H1 (cell line): ENCODE data around the gene SND1. TPM values are rescaled to one million over a fixed set of nuclear protein-coding genes. Genes with fewer than 3 reads are reported as not detected.

Experiments used
- CHD2 ChIP-seq: IDR thresholded peaks from 2 replicates; pipeline ENCODE4 v1.6.1; 2012; ENCODE audit warnings: low read length, improper control_type of control experiment
- GABPA ChIP-seq: IDR thresholded peaks from 2 replicates; pipeline ENCODE4 v1.6.1; 2011; ENCODE audit warnings: mild to moderate bottlenecking, low read length, moderate library complexity, borderline replicate concordance; ENCODE audit not compliant: insufficient read depth
- GTF2F1 ChIP-seq: IDR thresholded peaks from 2 replicates; pipeline ENCODE4 v1.6.1; 2012; ENCODE audit warnings: low read depth, low read length, improper control_type of control experiment, borderline replicate concordance
- RNF2 ChIP-seq: fragments of 200-900, 300-1000 bp; sonication (generic); IDR thresholded peaks from 2 replicates; pipeline ENCODE4 v1.7.1; 2016; ENCODE audit warnings: borderline replicate concordance, low read depth, mild to moderate bottlenecking, antibody characterized with exemption, low read length; ENCODE audit not compliant: poor library complexity, severe bottlenecking; ENCODE audit errors: missing control alignments
- SP1 ChIP-seq: IDR thresholded peaks from 2 replicates; pipeline ENCODE4 v1.6.1; 2011; ENCODE audit warnings: low read depth, low read length
- SP2 ChIP-seq: IDR thresholded peaks from 2 replicates; pipeline ENCODE4 v1.6.1; 2012; ENCODE audit warnings: mild to moderate bottlenecking, low read length, inconsistent platforms
- polyA plus RNA-seq, 7 experiments: library from polyadenylated mRNA; depleted of rRNA in 3 of 7; stranded (reverse) in 5 of 7; unstranded in 2 of 7; fragments of >200 nt in 5 of 7; fragments of 200-250 nt in 2 of 7; gene quantifications; 1 replicate in 5 of 7; 2 replicates in 1 of 7; 4 replicates in 1 of 7; pipeline versions ENCODE4 v1.2.1 to v1.2.3, GENCODE V29; 2011 to 2013; ENCODE audit warnings: missing spikeins in 2 of 7, mixed read lengths in 2 of 7
- total RNA-seq: library from RNA; stranded (reverse); fragmentation: NEBNext Ultra II Directional; extraction: Animal tissue kit (Norgen Biotek cat#: 25700); gene quantifications from 2 replicates; pipeline ENCODE4 v1.2.1, GENCODE V29; 2021
- TF ChIP-seq, protein P1 (sequence below): IDR thresholded peaks from 2 replicates; pipeline ENCODE4 v1.6.1; 2012; ENCODE audit warnings: inconsistent platforms

Gene SND1
- total and polyA plus RNA-seq, 2 of the 8 experiments (the other 6 are each of a cell fraction or from before 2014, with no cell fraction given) = 122 to 290 TPM

DNA sequence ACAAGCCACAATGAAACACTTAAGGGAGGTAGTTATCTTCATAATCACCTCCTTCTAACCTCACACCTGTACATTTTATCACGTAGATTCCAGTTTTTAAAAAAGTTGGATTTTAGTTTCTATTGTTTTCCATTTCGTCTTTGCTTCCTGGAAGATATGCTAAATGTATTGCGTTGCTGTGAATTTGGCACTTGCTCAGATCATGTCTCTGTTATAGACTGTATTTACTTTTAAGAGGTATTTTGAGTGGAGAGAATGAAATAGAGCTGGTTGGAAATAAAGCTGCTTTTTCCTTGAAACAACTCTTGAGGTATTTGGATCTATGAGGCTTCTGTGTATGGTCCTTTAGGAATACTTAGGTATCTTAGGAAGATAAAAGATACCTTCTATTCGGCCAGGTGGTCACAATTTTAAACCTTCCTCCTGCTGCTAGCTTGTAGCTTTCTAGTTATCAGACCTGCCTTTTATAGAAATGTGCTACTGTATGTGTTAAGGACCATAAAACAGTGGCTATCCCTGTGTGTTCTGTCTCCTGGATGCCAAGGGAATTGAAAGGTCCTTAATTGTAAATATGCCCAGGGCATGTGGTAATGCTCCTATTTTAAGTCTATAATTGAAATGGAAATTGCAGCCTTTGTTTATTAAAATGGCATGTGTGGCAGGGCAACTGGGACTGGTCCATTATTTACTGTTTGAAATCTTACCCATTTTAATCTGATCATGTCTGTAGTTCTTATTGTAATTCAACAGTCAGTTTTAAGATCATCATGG lies 147.7 kb downstream of the SND1 start (continued):
- TF ChIP-seq CHD2 (no peak), GABPA (no peak), SP2 (no peak), RNF2 (no peak), GTF2F1 (no peak), SP1 (no peak)
- TF ChIP-seq, protein P1, sequence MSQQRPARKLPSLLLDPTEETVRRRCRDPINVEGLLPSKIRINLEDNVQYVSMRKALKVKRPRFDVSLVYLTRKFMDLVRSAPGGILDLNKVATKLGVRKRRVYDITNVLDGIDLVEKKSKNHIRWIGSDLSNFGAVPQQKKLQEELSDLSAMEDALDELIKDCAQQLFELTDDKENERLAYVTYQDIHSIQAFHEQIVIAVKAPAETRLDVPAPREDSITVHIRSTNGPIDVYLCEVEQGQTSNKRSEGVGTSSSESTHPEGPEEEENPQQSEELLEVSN = no peak
